VCaP (cell line): Measurements from ENCODE around the gene GABPA.

Experiments
- H3K27ac ChIP-seq: fragments of 450-650 bp; 2 replicates; pipeline ENCODE4 v1.5.1; 2017
- TF ChIP-seq, protein P1 (sequence below): fragments of 450-650 bp; conservative IDR thresholded peaks from 2 replicates; pipeline ENCODE4 v1.5.1; 2017; ENCODE audit warnings: mild to moderate bottlenecking, moderate library complexity

GABPA gene

DNA sequence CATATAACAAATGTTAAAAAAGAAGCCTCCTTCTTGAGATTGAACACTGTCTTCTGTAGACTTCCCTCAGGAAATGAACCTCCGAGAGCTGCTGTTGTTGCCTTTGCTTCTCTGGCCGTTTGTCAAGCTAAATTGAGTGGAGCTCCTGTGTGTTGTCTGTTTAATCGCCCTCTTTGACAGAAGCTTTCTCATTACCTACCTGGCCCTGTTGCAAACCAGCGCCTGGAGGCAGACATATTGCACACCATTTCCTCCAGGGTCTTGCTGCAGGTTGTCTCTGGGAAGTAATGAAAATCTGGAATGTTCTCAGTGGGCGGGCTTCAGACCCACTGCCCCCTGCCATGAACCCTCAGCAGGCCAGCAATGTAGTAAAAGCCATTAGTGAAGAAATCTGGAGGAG, 83.3 kb downstream of the GABPA start:
- no peak overlapping the region for H3K27ac ChIP-seq
- TF ChIP-seq, protein P1, sequence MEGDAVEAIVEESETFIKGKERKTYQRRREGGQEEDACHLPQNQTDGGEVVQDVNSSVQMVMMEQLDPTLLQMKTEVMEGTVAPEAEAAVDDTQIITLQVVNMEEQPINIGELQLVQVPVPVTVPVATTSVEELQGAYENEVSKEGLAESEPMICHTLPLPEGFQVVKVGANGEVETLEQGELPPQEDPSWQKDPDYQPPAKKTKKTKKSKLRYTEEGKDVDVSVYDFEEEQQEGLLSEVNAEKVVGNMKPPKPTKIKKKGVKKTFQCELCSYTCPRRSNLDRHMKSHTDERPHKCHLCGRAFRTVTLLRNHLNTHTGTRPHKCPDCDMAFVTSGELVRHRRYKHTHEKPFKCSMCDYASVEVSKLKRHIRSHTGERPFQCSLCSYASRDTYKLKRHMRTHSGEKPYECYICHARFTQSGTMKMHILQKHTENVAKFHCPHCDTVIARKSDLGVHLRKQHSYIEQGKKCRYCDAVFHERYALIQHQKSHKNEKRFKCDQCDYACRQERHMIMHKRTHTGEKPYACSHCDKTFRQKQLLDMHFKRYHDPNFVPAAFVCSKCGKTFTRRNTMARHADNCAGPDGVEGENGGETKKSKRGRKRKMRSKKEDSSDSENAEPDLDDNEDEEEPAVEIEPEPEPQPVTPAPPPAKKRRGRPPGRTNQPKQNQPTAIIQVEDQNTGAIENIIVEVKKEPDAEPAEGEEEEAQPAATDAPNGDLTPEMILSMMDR: no peak

DNA sequence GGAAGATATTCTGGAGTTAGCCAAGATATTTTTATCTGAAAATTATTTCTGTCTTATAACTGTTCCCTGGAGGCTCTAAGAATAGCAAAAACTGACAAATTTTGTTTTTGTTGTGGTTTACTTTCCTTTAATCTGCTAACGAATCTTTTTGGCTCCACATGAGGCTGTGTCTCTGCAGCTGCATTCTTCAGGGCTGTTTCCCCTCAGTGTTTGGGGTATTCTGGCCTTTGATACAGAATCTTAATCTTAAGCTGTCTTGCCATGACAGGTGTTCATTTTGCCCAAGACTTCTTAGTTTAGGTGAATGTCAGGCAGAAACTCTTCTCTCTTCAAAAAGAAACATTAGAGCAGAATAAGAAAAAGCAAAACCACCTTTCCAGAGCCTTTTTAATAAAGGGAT, 83.8 kb downstream of the GABPA start:
- H3K27ac ChIP-seq: no peak overlapping the region
- TF ChIP-seq, protein P1: no peak
